Heart right ventricle (tissue), 16 donors: ENCODE results near the gene GAB1. TPM values are rescaled to one million over a fixed set of nuclear protein-coding genes. Genes with fewer than 3 reads are reported as not detected.

ENCODE experiments used
- ATAC-seq, 8 donors: fragments of 200-7000 bp; cut with Tn5 transposase; one replicate each; pipeline ENCODE4 v1.9.1; 2020; ENCODE audit warnings: mild to moderate bottlenecking in 8 of 8, moderate library complexity in 8 of 8, moderate number of reproducible peaks in 1 of 8
- DNase-seq, 2 donors: peaks; one replicate each; pipeline ENCODE4 v3.0.0-alpha.2; 2020
- H3K27ac ChIP-seq, 10 donors: fragments of 200-600 bp; sonication (generic) in 2 of 10; one replicate each; pipeline versions ENCODE4 v1.5.0 to v1.8.0; 2020 to 2022; ENCODE audit warnings: mild to moderate bottlenecking in 3 of 10
- H3K27me3 ChIP-seq, 7 donors: fragments of 200-600 bp; one replicate each; pipeline ENCODE4 v1.8.0; 2021 to 2022; ENCODE audit warnings: mild to moderate bottlenecking in 2 of 7
- H3K36me3 ChIP-seq, 9 donors: fragments of 200-600 bp; sonication (generic) in 1 of 9; one replicate each; pipeline versions ENCODE4 v1.5.0 to v1.8.0; 2020 to 2022; ENCODE audit warnings: mild to moderate bottlenecking in 2 of 9
- H3K4me1 ChIP-seq, 9 donors: fragments of 200-600 bp; sonication (generic) in 1 of 9; one replicate each; pipeline versions ENCODE4 v1.5.0 to v1.8.0; 2020 to 2022; ENCODE audit warnings: mild to moderate bottlenecking in 4 of 9
- H3K4me3 ChIP-seq, 10 donors: fragments of 200-600 bp; sonication (generic) in 2 of 10; one replicate each; pipeline versions ENCODE4 v1.5.0 to v1.8.0; 2020 to 2022; ENCODE audit warnings: mild to moderate bottlenecking in 7 of 10, moderate library complexity in 2 of 10
- H3K9me3 ChIP-seq, 11 donors: fragments of 200-600 bp in 10 of 11; sonication (generic) in 2 of 11; one replicate each; pipeline versions ENCODE4 v1.5.0 to v1.8.0; 2013 to 2022; ENCODE audit warnings: mild to moderate bottlenecking in 2 of 11, control low read depth in 1 of 11, moderate library complexity in 1 of 11
- WGBS, 2 donors: extraction: QIAGEN DNeasy Blood & Tissue Kit; methylation state at CpG; one replicate each; pipeline ENCODE4 v1.1.7; 2013; ENCODE audit warnings: inconsistent platforms in 1 of 2; 5-methylcytosine and 5-hydroxymethylcytosine counted together
- intact Hi-C, 10 donors: fragments of 100-400 bp; cut with DNase I; formaldehyde crosslinking; loops; one replicate each; pipeline versions ENCODE4 v1.11.1 to v1.14.2; 2022
- polyA plus RNA-seq, 2 donors: library from polyadenylated mRNA; stranded (reverse); fragments of 200-250 nt; gene quantifications; one replicate each; pipeline ENCODE4 v1.2.3, GENCODE V29; 2013
- total RNA-seq, 10 donors: library from RNA; stranded (reverse); fragmentation: NEBNext Ultra II Directional in 3 of 10; extraction: Animal tissue kit (Norgen Biotek cat#: 25700) in 3 of 10; gene quantifications; one replicate each; pipeline versions ENCODE4 v1.2.1 to v1.2.4, GENCODE V29; 2021 to 2023
- TF ChIP-seq, protein P1 (sequence below), 9 donors: fragments of 200-600 bp; sonication (generic) in 2 of 9; IDR thresholded peaks; one replicate each; pipeline versions ENCODE4 v1.5.0 to v1.8.0; 2021 to 2022; ENCODE audit warnings: antibody characterized with exemption in 9 of 9, mild to moderate bottlenecking in 5 of 9, moderate library complexity in 1 of 9
- donor health status: Arrhythmogenic right ventricular cardiomyopathy.
- donor health status: ischemic (EF 13 %, LVEDD 7.1; RV severe dilation, severe dysfunction).
- donor health status: healthy with polysubstance abuse.
- donor health status: DM: no; HTN: yes; CAD: no.
- donor health status: DM: no; HTN: no; CAD: no.
- donor health status: ischemic (EF 25% LVEDD 6.9; RV normal size, moderate dysfunction).
- donor health status: ischemic (EF 25% LVEDD 5.7; RV mildly dilated, moderate dysfunction).
- donor health status: healthy.
- donor health status: DM: yes; HTN: yes; CAD: no.
- donor health status: Ischemic cardiomyopathy.
- donor health status: ischemic (EF 35%, LVEDD 5.7; RV mildly dilated, moderate dysfunction).
- donor health status: nonischemic (EF 11% LVEDD 7.7; RV severe dilation, severe dysfunction).
- donor health status: DM: yes; HTN: yes; CAD: no.
- donor health status: PGD.
- donor health status: ischemic (EF 29% LVEDD 5.4; RV normal size, mild dysfunction).
- donor health status: nonischemic (EF 23%, LVEDD 6.1; RV moderate dilation, normal function).

GAB1 gene
- total and polyA plus RNA-seq, 12 donors: 7.8 to 130 (median 95.3) TPM

DNA sequence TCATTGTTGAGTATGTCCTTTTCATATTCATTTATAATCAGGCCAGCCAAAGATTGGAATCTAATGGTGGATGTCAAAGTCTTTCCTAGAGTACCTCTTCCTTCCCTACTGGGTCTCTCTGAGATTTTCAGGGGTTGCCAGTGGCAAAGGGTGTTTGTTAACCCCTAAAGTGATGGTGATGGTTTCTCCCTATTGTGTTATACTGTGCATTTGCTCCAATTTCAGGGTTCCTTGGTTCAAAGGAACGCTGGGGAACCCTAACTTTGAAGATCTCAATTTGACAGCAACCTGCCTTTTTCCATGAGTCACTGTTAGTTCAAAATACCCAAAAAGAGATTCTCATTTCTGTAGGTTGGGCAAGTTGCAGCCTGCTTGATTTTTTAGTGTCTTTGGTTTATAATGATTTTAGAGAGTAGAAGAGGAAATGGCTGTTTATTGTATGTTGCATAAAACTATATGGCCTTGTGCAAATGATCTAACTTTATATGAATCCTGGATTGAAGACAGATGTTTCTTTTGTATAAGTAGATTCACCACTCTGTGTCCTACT, 23.0 kb downstream of the GAB1 start:
- DNase-seq: no peak
- H3K9me3 ChIP-seq: no peaks in the 10 kb centered on the region
- intact Hi-C loops: loop anchor here in 3 of 10 donors (5.0 to 10.0 kb wide), 3 partner anchors 33 to 115 kb away; no protein-coding TSS in a partner anchor
- 74 to 82% methylated on average over 1 of the region's 1 CpG for WGBS, 2 donors
- H3K4me1 ChIP-seq: peaks cover 10 to 98% (median 87%) of the 10 kb centered on the region in 9 donors
- no peaks in the 10 kb centered on the region for H3K27me3 ChIP-seq
- no peaks in the 10 kb centered on the region for H3K36me3 ChIP-seq
- ATAC-seq: no peak
- H3K4me3 ChIP-seq: no peak overlapping the region
- TF ChIP-seq, protein P1, sequence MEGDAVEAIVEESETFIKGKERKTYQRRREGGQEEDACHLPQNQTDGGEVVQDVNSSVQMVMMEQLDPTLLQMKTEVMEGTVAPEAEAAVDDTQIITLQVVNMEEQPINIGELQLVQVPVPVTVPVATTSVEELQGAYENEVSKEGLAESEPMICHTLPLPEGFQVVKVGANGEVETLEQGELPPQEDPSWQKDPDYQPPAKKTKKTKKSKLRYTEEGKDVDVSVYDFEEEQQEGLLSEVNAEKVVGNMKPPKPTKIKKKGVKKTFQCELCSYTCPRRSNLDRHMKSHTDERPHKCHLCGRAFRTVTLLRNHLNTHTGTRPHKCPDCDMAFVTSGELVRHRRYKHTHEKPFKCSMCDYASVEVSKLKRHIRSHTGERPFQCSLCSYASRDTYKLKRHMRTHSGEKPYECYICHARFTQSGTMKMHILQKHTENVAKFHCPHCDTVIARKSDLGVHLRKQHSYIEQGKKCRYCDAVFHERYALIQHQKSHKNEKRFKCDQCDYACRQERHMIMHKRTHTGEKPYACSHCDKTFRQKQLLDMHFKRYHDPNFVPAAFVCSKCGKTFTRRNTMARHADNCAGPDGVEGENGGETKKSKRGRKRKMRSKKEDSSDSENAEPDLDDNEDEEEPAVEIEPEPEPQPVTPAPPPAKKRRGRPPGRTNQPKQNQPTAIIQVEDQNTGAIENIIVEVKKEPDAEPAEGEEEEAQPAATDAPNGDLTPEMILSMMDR (IDR thresholded peaks at IDR 0.05): no peak
- H3K27ac ChIP-seq: peak overlapping the region in 8 of 10 donors; percentile 10 to 79 (median 44)

DNA sequence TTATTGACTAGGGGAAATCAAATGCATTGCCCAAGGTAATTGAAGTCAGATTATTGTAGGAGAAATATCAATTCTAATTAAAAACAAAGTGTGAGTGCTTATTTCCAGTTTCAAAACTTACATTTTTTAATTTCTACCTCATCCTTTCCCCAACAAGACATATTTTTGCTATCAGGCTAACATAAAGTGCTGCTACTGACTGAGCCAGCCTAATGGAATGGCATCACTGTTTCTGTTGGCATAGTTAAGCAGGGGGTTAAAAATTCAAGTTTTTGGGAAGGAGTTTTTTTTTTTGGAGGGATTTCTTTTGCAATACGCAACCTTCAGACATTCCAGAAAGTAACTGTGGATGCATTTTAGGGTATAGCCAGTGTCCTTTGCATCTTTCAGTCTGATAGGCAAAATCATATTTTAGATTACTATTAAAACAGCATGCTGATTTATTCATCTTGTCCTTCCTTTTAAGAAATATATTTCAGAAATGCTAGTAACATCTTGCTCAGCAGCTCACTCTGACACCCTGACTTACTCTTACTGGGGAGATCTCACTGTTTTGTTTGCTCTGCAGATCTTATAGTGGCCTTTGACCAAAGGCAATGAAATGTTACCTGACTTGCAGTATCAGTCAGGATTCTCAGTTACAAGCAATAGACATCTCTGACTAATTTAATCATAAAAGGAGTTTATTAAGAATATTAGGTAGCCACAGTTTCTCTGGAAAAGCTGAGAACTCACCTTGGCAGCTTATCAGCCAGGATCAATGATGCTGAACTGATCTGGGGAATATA, 24.4 kb downstream of the GAB1 start:
- TF ChIP-seq, protein P1 (IDR thresholded peaks at IDR 0.05): no peak
- Histone ChIP-seq H3K9me3 (no peaks in the 10 kb centered on the region), H3K4me3 (no peak overlapping the region), H3K4me1 (peaks cover 10 to 85% (median 75%) of the 10 kb centered on the region in 9 donors), H3K36me3 (no peaks in the 10 kb centered on the region), H3K27me3 (no peaks in the 10 kb centered on the region), H3K27ac (peak overlapping the region in 6 of 10 donors; percentile 22 to 79 (median 44))
- ATAC-seq (no peak), DNase-seq (no peak)
- intact Hi-C loops: loop anchor here in 1 of 10 donors (10.0 kb wide), 1 partner anchor 114 kb away; no protein-coding TSS in a partner anchor
- WGBS, 2 donors: 58 to 70% methylated on average over 1 of the region's 1 CpG

DNA sequence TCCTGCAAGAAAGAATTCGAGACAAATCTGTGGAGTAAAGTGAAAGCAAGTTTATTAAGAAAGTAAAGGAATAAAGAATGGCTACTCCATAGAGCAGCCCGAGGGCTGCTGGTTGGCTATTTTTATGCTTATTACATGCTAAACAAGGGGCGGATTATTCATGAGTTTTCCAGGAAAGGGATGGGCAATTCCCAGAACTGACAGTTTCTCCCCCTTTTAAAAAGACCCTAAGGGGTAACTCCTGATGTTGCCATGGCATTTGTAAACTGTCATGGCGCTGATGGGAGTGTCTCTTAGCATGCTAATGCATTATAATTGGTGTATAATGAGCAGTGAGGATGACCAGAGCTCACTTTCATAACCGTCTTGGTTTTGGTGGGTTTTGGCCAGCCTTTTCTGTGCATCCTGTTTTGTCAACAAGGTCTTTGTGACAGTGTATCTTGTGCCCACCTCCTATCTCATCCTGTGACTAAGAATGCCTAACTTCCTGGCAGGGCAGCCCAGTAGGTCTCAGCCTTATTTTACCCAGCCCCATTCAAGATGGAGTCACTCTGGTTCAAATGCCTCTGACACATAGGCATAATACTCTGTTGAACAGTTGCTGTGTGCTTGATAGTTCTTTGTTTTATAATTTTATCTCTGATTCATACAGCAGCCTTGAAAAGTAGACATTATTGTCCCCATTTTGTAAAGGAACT, 25.8 kb downstream of the GAB1 start:
- no peak overlapping the region for H3K4me3 ChIP-seq
- no peaks in the 10 kb centered on the region for H3K27me3 ChIP-seq
- DNase-seq: no peak
- TF ChIP-seq, protein P1 (IDR thresholded peaks at IDR 0.05): no peak
- peak overlapping the region in 2 of 10 donors; percentile 18 to 26 for H3K27ac ChIP-seq
- ATAC-seq: no peak
- no peaks in the 10 kb centered on the region for H3K36me3 ChIP-seq
- H3K9me3 ChIP-seq: no peaks in the 10 kb centered on the region
- intact Hi-C loops: loop anchor here in 1 of 10 donors (10.0 kb wide), 1 partner anchor 112 kb away; no protein-coding TSS in a partner anchor
- WGBS, 2 donors: 81 to 82% methylated on average over 5 of the region's 5 CpGs
- H3K4me1 ChIP-seq: peaks cover 10 to 77% (median 61%) of the 10 kb centered on the region in 9 donors

DNA sequence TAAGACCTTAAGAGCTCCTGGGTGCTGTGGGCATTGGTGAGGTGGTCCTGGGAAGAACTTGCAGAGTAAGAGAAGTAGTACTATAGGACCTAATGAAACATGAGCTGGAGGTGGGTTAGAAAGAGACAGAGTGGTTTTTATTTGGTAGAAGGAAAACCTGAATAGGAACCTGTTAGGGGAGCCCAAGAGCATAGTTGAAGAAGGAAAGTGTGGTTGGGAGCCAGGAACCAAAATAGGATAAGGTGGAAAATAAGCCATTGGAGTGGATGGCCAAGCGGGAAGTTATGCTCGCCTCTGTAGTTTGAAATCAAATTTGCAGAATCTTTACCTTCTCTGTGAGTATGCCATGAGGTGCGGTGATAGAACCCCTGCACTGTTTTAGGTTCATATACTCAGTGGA, 26.7 kb downstream of the GAB1 start:
- TF ChIP-seq, protein P1 (IDR thresholded peaks at IDR 0.05): no peak
- no peaks in the 10 kb centered on the region for H3K27me3 ChIP-seq
- H3K36me3 ChIP-seq: no peaks in the 10 kb centered on the region
- H3K9me3 ChIP-seq: no peaks in the 10 kb centered on the region
- intact Hi-C loops: loop anchor here in 1 of 10 donors (10.0 kb wide), 1 partner anchor 111 kb away; no protein-coding TSS in a partner anchor
- DNase-seq: no peak
- WGBS, 2 donors: 69 to 74% methylated on average over 3 of the region's 3 CpGs
- H3K27ac ChIP-seq: peak overlapping the region in 3 of 10 donors; percentile 26 to 53 (median 50)
- no peak overlapping the region for H3K4me3 ChIP-seq
- H3K4me1 ChIP-seq: peaks cover 10 to 69% (median 55%) of the 10 kb centered on the region in 9 donors
- peak in 4 of 8 donors; percentile 19 to 36 (median 32) for ATAC-seq
